Ammon's horn (tissue), 1 donor: ENCODE data around the gene UNC119B.
A peak's percentile ranks its signal among the peaks of the same experiment; 100 is the strongest.

ENCODE experiments used
- DNase-seq: peaks from one replicate; pipeline ENCODE4 v3.0.0-alpha.2; 2016; ENCODE audit warnings: low spot score

The UNC119B gene

GRCh38 chr12:120688527-120689071, 21.7 kb upstream of the UNC119B start:
- DNase-seq = no peak

- DNase-seq = no peak
These were observed 20.7 kb upstream of the UNC119B start for GRCh38 chr12:120689397-120690082.

- DNase-seq = no peak
These were observed 20.2 kb upstream of the UNC119B start for GRCh38 chr12:120690083-120690450.

GRCh38 chr12:120690978-120691377, 19.3 kb upstream of the UNC119B start:
- no peak for DNase-seq

DNA sequence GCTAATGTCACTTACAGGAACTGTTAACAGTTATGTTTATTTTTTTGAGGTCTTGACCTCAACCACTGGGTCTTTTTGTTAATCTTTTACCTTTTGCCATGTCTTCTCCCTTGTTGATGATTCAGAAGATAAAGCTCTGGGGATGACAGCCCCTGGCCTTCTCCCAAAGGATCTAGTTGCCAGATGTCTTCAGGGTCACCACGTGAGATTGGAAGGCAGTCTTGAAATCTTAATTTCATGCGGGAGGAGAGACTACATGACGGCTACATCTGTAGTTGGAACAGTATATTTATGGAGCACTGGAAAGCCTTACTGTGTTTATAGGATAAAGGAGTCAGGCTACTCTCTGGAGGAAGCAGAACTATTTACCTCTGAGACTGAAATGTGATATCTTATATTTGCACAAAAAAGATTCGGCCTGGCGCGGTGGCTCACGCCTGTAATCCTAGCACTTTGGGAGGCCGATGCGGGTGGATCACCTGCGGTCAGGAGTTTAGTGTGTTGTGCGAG, 17.7 kb upstream of the UNC119B start:
- DNase-seq = no peak

- DNase-seq = no peak
These were observed 16.4 kb upstream of the UNC119B start for GRCh38 chr12:120693848-120694247.

- no peak for DNase-seq
These were observed 13.6 kb upstream of the UNC119B start for GRCh38 chr12:120696626-120697025.

DNA sequence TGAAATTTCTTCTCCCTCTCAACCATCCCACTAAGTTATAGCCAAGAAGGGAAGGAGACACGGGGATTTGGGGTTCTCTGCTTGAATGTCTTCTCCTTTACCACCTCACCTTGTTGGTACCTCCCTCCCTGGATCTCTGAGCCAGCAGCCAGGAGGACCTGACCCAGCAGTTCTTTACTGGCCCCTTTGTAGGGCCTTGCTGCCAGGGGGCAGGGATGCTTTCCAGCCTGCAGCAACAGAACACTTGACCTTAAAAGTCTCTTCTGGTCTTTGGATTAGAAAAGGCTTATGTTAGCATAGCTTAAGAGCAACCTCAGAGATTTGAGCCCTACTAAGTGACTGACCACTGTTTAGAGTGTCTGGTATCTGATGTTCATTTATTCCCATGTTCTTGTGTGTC, 12.9 kb upstream of the UNC119B start:
- DNase-seq = no peak

DNA sequence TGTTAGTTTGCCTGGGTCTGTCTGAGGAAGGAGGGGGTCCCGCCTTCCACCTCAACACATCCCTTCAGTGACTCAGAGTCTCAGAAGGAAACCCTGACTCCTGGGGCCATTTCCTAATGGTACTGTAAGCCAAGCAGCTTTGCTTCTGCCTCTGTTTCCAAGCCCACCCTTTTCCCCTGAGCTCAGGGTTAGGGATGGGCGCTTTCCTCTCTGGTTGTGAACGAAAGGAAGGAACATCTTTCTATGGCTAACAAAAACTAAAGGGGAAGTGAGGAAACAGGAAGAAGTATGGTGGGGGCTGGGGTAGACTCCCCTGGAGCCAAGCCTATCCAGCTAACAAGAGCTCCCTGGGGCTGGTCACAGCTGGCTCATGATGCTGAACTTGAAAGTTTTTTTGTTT, 11.6 kb upstream of the UNC119B start:
- no peak for DNase-seq

GRCh38 chr12:120699553-120699952, 10.7 kb upstream of the UNC119B start:
- no peak for DNase-seq

DNA sequence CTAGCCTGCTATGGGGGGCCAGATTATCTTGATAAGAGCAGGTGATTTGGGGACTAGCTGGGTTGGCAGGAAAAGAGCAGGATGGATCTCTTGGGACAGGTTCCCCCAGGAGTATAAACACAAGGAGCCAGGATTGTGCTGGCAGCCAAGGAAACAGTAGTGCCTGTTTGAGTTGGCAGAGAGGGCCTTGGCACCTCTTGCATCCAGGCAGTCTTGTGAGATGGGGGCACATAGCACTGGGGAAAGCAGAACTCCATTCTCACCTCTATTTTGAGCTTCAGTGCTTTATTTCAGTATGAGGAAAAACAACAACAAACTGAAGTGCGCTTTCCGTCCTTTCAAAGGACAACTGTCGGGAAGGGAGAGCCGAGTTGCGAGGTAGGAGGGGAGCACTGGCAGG, 9.4 kb upstream of the UNC119B start:
- no peak for DNase-seq

DNA sequence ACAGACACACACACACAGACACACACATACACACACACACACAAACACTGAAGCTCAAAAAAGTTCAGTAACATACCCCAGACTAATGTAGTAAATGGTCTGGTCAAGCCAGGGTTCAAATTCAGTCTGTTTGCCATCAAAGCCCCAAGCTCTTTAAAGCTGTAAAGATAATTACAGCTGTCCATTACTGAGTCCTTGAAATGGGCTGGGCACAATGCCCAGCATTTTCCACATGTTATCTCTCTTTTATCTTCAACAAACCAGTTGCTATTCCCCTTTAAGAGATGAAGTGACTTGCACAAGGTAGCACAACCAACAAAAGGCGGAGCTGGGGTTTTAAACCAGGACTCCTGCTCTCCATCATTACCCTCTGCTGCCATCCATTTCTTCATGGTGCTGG, 7.6 kb upstream of the UNC119B start:
- DNase-seq = no peak

DNA sequence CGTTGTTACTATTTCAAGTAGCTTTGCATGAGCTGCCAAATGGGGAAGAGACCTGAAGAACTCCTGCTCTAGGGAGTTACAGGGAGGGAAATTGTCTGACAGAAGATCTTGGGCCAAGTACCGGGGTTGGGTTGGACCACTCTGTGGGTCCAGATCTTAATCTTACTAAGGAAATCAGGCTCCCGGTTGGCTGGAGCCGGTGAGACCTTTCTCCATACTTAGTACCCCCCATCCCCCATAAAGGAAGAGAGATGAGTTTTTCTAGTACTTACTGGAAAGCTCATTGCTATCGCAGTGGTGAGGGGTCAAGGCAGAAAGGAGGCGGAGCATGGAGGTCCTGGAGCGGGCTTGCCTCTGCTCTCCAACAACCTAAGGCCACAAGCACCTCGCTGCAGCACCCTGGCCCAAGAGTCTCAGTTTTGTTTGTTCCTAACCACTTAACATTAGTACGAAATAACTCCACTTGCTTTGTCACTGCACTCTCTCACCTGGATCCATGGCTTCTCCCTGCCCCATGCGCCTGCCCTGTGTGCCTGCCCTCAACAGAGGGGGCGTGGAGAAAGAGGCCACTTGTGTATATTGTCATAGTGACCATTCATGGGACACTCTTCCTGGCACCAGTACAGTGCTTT, 6.8 kb upstream of the UNC119B start:
- DNase-seq = no peak

- no peak for DNase-seq
These were observed 4.6 kb upstream of the UNC119B start for GRCh38 chr12:120705618-120706017.

- DNase-seq = no peak
These were observed 4.2 kb upstream of the UNC119B start for GRCh38 chr12:120706029-120706428.

GRCh38 chr12:120708651-120709050, 1.6 kb upstream of the UNC119B start:
- no peak for DNase-seq

GRCh38 chr12:120710805-120711296, 593 bp downstream of the UNC119B start:
- DNase-seq = no peak

DNA sequence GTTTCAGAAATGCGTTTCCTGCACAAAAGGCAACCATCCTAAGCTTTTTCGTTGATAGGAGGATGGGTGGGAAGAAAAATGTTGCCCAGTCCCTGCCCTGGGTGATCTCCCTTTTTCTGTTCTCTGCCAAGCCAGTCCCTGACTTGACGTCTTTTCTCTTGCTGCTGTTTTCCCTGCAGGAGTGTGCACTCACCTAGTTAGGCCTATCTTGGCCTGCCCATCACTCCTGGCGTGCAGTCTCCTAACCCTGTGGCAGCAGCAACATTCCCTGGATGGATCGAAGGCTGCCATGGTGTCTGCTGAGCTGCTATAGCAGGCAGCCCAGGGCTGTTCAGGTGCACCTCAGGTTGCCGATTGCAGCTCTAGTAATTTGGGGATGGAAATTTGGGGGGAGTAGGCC, 1.2 kb downstream of the UNC119B start:
- DNase-seq = no peak

- DNase-seq = no peak
These were observed 2.4 kb downstream of the UNC119B start for GRCh38 chr12:120712610-120713009.

DNA sequence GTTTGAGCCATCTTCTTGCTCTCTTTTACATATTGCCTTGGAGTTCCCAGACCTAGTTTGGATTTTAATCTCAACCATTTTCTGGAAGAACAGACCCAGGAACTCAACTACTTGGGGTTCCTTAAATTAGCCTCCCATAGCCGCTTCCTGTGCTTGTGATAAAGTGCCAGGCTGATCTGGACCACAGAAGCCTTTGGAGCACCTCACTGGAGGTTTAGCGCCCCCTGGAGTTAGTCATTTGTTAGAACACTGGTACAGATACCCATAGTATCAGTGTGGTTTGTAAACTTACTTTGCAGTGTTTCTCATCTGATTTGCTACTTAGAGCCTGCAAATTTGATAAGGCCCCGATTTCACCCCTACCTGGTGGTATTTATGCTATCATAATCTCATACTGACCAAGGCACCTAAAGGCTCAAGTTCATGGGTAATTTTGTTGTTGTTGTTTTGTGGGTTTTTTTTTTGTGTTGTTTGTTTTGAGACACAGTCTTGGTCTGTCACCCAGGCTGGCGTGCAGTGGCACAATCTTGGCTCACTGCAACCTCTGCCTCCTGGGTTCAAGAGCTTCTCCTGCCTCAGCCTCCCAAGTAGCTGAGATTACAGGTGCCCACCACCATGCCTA, 3.7 kb downstream of the UNC119B start:
- peak; percentile 90 for DNase-seq

DNA sequence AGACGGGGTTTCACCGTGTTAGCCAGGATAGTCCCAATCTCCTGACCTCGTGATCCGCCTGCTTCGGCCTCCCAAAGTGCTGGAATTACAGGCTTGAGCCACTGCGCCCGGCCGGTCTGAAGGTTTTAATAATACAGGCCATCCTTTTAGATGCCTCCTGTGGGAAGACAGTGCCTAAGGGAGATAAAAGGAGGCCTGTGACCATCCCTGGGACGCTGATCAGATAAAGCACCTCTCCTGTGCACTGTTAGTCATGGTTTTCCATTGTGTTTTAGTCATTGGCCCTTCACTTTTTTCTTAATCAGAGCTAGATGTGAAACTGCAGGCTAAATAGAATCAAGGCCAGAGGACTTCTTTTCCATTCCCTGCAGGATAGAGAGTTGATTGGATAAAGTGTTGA, 7.8 kb downstream of the UNC119B start:
- no peak for DNase-seq

GRCh38 chr12:120719072-120719471, 8.8 kb downstream of the UNC119B start:
- no peak for DNase-seq
